Stimulated activated CD8-positive, alpha-beta memory T cell treated with anti-CD3 and anti-CD28 coated beads, Interleukin-4, amount 100 ng/mL, for 4 hours (primary cell): ENCODE data around the gene TRPM3.

Experiments
- DNase-seq, 2 donors: peaks; one replicate each; pipeline ENCODE4 v3.0.0-alpha.2; 2020; ENCODE audit warnings: low read depth in 2 of 2, low spot score in 1 of 2

Gene TRPM3

DNA sequence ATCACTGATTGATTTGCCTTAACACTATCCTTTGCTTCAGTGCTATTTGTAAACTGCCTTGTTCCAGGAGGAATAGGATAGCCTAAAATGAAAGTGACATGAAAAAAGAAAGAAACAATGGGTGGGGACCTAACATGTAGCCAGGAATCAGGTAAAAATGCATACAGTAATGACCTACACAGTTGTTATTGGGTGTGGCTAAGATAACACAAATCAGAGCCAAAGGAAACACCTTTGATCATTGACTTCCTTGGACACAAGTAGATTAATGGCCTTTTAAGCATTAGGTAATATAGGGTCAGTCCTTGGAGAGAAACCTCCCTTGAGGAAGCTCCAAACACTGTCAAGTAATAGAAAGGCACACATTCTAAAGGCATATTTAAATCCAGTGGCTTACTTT is 220.4 kb downstream of the TRPM3 start:
- no peak for DNase-seq

DNA sequence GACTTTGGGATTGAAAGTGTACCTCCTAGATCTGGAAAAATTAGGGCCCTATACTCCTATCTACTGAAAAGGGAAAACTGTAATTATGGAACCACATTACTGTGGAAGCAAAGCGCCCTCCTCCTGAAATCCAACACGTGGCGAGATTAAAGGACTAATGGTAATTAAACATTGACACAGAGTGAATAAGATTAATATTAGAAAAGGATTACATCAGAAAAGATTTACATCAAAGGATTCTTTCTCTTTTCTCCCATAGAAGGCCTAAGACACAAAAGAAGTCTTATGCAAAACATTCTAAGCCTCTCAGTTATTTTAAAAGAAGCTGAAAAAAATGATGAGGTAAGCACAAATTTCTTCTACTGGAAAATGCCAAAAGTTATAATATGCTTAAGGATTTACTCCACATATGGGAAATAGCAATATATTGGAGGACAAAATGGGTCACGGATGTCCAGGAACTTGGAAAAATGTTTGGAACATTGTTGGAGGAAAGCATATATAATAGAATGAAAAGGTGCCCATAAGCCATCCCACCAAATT is 227.8 kb downstream of the TRPM3 start:
- no peak for DNase-seq

DNA sequence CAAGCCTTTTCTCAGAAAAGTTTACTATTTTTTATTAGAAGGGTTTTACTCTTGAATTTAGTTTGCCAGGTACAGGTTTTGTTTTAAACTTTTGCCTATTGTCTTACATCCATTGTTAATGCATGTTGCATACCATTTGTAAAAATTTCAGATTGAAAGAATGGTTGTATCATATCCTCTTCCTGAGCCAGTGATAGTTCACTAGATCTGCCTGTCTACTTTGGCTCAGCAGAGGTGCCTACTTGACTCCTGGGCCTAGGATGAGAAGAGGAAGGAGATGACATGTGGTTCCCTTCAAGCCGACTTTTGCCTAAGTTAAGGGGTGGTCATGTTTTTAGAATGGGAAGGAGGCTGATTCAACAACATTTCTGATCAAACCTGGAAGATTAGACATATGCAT is 232.9 kb downstream of the TRPM3 start:
- DNase-seq: no peak

DNA sequence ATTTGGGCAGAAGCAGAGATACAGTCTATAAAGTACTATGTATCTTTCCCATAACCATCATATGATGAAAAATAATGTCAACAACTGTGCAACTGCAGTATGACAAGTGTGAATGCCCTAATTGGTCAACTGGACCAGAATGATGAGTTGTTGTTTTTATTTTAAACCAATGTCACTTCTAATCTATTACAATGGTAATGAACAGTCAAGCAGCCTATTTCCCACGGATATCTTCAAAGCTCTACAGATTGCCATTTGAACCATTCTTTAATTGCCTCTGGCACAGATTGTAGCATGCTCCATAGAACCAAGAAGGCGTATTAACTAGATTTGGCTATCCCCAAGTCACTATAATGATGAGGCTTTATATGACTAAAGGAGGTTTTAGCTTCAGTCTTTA is 233.6 kb downstream of the TRPM3 start:
- no peak for DNase-seq

DNA sequence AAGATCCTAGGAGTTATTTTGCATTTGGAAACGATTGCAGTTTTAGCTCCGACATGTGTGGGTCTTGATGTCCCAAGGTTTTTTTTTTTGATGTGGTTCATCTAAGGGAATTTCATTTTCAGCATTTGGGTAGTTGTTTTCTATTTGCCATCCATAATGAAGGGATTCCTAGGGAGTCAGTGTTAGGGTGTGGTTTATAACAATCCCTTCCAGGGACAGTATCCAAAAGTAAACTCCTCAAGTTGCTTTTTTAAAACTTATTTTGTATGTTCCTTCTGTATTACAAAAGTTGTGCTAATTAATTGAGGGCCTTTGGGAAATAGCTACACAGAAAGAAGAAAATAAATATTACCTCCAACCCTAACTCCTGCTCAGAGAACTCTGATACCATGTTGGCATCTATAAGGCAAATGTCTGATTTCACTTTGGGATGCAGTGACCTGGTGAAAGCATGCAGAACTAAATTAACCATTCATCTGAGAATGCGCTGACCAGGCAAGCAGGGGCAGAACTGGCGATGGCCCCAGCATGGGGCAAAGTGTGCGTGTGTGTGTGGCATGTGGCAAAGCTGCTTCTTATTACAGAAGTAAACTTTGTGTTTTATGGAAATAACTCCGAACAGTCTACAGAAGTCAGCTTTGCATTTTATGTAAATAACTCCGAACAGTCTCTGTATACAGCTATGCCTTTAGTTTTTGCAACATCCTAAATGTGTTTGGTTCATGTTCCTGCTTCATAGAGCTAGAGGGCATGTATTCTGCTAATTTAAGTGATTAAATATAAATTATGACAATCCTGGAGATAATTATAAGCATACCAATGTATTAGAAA is 237.2 kb downstream of the TRPM3 start:
- no peak for DNase-seq

DNA sequence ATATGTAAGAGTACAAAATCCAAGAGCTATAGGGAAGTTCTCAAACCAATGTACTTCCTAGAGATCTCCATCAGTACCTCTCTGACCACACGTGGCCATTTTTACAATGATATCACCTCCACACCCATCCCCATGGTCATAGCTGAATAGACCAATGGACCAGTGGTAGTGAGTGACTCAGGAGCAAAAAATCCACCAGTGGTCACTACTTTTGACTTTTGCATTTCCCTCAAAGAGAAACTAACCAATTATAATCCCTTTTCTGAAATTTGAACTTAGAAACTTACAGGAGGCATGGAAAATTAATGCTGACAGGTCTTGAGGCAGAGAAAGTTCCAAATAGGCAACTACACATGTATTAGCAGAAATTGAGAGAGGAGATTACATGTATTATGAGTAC is 238.4 kb downstream of the TRPM3 start:
- no peak for DNase-seq

DNA sequence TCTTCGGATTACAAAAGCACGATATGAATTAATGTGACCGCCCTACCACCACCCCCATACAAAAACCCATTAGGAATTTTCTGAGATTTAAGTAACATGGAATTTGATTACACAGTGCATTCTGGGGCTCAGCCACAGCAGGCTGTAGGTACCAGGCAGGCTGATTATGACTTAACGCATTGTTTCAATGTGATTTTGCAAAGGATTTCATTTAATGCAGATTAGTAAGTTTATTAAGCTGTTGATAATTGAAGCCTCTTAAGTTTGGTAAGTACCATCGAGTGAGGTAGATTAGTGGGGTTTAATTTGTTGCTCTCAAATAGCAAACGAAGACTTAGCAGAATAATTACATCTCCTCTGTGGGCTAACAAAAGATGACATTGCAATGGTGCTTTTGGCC is 240.1 kb downstream of the TRPM3 start:
- no peak for DNase-seq

DNA sequence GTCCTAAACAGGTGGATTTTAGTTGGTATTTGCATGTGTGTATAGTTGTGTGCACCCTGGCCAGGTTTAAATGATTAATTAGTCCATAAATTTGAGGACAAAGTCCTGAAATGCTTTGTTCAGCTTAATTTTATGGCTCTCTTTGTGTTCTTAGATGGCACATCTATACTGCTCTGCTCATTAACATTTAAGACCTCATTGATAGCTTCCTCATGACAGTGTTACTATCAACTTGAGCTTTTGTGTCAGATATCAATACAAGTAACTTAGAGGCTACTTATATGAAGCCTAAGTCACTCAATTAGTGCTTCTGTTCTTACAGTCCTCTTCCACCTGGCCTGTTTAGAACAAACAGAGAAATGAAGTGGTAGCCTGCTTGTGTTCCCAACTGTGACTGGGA is 240.9 kb downstream of the TRPM3 start:
- DNase-seq: no peak

DNA sequence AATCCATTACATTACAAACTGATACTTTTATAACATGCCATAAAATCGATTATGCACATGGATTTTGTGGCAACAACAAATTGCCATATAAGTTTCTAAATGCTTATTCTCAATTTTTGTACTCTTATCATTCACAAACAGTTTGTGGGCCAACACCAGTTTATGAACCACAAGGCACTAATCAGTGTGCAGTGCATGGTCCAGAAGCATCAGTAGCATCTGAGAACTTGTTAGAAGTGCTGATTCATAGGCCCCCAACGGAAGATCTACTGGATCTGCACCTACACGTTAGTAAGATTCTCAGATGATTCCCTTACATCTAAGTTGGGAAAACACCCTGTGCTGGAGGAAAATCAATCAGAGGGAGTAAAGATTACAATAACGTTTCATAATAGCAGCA is 242.8 kb downstream of the TRPM3 start:
- no peak for DNase-seq

DNA sequence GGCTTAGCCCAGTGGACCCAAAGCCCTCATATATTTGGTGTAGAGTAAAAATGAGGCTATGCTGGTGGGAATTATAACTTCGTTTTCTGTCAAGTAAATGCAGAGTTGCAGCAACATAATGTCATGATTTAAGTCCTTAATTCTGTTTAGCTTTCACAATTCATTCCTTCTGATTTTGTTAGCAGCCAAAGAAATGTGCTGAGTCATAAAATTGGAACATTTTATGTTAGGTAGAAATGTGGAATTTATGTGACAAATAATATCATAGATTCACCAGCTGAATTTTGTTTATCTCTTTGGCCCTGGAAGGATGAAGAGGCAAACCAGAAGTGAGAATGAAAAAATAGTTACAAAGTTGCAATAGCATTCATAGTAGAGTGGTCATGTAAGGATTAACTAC is 247.0 kb downstream of the TRPM3 start:
- DNase-seq: no peak

DNA sequence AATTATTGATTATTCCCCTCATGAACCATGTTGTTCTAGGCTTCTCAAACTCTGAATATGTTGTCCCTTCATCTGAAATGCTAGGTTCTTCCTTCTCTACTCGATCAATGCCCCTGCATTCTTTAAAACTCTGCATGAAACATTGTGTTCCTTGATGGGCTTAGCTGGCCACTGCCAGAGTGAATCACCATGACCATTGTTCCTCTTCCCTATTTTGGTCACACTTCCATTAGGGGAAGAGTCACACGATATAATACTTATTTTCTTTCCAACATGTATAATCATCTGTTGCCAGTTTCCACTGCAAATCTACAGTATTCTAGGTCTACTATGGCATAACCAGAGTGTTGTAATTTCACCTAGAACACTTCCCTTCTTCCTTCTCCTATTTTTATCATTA is 247.9 kb downstream of the TRPM3 start:
- no peak for DNase-seq

DNA sequence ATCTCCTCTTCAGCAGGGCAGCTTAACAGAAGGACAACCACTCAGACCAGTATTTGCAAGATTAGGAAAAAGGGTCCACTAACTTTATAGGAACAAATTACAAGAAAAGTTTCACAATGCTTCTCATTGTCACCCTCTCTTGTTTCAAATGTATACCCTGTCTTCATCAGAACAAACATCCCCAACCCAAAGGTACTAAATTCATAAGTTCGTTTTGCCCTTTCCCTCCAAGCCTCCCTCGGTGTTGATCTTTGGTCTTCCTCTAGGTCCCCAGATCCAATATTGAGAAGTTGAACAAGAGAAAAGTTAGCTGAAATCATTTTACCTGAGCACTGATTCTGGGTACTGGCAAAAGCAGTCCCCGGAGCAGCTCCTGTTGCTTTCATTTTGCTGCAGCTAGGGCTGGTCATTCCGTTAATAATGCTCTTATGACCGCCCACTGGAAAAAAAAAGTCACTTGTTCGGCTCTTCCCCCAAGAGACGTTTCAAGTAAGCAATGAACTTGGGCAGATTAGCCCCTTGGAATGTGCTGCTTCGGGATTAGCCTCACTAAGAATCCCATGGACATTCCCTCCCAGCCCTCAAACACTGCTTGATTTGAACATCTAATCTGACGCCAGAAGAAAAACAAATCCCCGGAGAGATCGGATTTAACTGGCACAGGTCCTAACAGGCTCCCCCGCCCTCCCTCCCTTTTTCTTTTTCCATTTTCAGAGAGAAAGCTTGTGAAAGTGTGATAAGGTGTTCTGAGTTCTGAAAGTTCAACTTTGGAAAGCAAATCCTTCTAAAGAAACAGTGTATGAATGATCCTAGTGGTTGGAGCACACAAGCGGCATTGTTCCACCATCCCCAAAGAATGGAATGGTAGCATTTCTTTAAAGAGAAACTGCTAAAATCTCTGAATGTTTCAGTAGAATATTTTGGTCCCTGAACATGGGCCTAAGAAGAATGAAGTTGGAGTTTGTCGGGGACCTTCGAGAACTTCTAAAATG is 252.5 kb downstream of the TRPM3 start:
- no peak for DNase-seq

DNA sequence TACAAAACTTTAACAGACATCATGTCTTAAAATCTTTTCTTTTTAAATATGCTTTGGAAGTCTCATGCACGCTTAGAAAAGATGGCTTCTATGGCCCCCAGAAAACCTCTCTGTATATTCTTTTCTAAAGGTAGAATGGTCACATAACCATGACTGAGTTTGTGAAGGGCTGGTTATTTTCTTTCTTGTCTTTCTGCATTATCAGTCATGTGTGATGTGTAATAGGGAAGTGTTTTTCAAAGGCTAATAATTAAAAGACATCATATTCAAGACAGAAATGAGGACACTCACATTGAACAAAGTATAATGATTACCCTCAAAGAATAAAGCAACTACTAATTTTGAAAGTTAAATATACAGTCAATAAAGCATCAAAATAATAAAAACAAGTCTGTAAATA is 253.4 kb downstream of the TRPM3 start:
- no peak for DNase-seq

DNA sequence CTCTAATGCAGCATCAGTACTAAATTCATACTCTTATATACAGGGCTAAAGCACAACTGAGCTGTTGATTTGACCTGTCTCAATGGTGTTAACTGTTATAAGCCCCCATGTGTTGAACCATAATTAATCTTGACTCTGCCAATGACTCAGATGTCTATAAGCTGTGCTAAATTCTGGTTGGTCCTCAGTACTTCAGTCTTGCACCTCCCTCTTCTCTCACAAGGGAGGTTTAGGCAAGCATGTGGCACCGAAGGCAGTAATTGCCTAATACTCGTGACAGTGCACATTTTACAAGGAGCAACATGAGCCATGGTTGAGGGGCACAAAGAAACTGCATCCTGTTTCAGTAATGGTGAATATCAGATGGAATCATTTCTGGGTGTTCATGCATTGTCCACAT is 255.9 kb downstream of the TRPM3 start:
- no peak for DNase-seq

DNA sequence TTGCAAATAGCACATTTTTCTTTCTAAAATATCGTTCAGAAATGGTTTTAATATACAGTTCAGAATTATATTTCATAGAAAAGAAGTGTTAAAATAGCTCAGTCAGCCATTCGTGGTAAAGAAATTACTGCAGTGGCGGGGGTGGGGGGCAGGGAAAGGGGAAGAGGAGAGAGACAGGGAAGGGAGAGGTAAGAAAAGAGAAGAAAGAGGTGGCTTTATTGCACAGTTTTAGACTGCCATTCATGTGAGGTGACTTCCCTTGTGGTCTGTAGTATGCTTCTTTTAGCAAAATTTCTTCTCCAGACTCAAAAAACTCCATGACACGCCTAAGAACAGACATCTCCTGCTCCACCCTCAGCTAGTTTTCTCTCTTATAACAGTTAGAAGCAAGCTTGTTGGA is 259.6 kb downstream of the TRPM3 start:
- DNase-seq: no peak

DNA sequence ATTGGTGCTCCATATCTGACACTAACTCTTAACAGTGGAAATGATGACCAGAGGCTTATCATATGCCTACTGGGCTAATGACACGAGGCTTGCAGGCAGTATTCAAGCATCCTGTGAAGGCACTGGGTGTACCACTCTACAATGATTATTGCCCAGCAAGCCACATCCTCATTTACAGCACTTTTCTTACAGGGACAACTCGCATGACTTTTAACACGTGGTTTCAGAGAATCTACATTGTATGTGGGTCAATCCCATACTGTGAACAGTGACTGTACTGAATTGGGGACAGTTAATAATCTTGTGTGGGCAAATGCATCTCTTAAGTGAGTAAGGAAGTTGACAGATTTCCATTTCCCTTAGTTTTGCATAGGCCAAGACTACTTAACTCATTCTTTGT is 260.0 kb downstream of the TRPM3 start:
- DNase-seq: no peak

DNA sequence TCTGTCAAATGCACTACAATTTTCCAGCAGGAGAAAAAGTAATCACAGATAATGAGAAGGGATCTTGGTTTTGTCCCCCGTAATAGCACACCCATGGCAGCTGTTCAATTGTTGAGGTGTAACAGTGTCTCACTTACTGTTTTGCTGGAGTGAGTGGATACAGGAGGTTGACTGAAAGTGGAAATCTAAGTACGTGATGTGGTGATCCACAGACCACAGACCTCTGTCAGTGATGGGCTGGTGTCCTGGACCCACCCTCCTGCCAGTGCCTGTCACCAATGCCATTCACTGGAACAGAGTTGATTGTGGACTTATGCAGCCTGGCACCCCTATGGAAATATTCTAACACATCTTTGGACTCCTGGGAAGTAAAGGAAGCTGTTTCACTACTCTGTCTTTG is 261.7 kb downstream of the TRPM3 start:
- DNase-seq: no peak

DNA sequence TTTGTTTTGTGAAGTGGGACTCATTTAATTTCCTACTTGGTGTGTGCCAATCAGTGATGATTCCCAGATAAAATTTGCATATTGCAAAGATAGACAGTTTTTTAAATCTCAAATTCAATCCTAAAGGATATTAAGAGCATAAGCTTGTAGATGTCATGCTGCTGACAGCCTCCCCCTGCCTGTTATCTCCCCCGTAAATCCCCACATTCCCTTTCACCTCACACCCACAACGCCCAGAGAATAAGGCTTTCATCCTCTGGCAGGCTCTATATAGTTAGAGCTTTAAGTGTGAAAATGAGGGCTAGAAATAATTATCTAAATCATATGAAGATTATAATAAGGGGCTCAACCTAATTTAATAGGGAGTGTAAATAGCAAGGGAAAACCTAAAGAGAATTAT is 265.0 kb downstream of the TRPM3 start:
- DNase-seq: no peak

DNA sequence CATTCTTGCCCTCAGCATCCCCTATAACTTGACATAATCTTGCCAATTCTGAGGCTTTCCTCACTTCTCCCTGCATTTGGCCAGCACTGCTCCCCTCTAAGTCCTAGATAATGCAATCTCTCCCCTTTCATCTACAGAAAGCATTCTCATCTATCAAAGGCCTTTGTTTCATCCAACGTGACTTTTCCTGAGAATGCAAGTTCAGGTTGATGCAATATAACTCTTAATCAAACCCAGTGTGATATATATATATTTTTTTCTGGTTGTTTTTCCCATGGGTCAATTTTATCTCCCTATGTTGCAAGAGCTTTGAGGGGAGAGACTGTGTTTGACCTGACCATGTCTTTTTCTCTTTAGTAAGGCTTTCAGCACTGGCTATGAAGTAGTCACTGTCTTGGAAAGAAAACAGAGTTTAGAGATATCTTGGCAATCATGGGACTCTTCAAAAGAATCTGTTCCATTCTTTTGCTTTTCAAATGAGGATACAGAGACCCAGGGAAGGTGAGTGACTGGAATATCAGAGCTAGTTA is 268.6 kb downstream of the TRPM3 start:
- DNase-seq: no peak

DNA sequence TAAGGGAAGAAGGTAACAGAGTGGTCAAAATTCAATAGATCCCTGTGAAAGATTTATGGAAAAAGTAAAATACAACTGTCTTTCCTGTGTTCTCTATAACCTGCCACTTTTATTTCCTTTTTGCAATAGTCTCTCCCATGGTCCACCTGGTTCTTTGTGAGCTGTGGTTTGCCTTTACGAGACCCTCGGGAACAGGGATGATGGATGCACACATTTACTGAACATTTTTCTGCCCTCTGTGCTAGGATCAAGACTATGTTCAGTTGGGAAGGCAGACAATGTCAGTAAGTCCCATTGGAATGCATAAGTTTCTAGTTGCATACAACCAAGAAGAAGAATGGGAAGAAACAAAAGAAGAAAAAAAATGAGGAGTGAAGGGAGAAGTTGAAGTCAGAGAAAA is 281.2 kb downstream of the TRPM3 start:
- DNase-seq: no peak

DNA sequence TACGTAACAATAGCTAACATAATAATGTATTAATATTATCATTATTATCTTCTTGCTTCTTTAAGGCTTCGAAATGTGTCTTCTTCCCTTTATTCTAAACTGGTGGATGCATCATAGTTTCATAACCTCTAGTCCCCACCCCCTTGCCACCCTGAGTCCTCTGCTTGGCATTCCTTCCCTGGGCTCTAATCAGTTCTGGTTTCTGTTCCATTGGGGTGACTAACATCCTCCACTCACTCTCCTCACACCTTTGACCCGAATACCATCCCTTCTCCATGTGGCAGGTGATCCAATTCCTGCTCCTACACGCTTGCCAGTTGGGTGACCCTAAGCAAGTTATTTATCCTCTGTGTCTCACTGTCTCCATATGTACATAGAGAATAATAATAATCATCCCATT is 286.1 kb downstream of the TRPM3 start:
- no peak for DNase-seq

DNA sequence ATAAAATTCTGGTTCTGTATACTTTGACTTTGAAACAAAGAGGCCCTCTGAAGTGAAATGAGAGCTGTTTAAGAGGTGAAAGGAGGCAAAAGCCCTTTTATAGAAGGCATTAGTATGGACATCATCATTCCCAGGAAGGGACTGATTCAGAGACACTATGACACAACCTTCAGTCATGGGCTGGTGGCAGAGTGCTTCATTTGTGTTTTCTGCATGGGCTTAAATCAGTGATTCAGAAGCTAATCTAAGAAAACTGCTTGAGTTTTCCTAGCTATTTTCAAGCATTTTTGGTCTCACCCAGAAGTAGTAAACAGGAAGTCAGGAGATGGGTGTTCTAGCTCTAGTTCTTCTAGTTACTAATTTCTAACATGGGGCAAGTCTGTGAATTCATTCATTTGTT is 288.9 kb downstream of the TRPM3 start:
- no peak for DNase-seq
